HEK293 (cell line): Measurements from ENCODE around the gene FUT3.

Experiments used
- CTCF ChIA-PET: fragments of 350-600 bp; formaldehyde crosslinking; extraction: SDS; loops from one replicate; lab custom pipeline; 2021; ENCODE audit warnings: antibody characterized with exemption; lab: Yijun Ruan, JAX
- POLR2A ChIA-PET: fragments of 300-600 bp; formaldehyde crosslinking; extraction: SDS; loops from one replicate; lab custom pipeline; 2020; ENCODE audit warnings: antibody characterized with exemption, inconsistent platforms; lab: Yijun Ruan, JAX
- H3K27ac ChIP-seq: fragments of 200-500 bp; sonication (Bioruptor generic); 2 replicates; pipeline ENCODE4 v1.5.1; 2014; ENCODE audit warnings: low read depth, low read length, control low read depth, inconsistent platforms; ENCODE audit errors: extremely low read depth
- H3K36me3 ChIP-seq, 2 experiments: fragments of 200-500 bp in 1 of 2; sonication (Bioruptor generic) in 1 of 2; 1 replicate in 1 of 2; 2 replicates in 1 of 2; pipeline ENCODE4 v1.5.1; 2014 to 2017; ENCODE audit warnings: inconsistent platforms in 2 of 2, low read length in 2 of 2; ENCODE audit not compliant: control insufficient read depth in 2 of 2, insufficient read depth in 1 of 2
- H3K4me1 ChIP-seq: fragments of 200-500 bp; sonication (Bioruptor generic); 2 replicates; pipeline ENCODE4 v1.5.1; 2014; ENCODE audit warnings: mild to moderate bottlenecking, low read length, inconsistent platforms; ENCODE audit not compliant: control insufficient read depth, insufficient read depth
- H3K4me3 ChIP-seq: 2 replicates; pipeline ENCODE4 v1.5.1; 2011; ENCODE audit warnings: low read depth, mild to moderate bottlenecking, control low read depth, low read length, moderate library complexity
- H3K9me3 ChIP-seq: fragments of 200-500 bp; sonication (Bioruptor generic); 2 replicates; pipeline ENCODE4 v1.5.1; 2014; ENCODE audit warnings: low read depth, low read length, inconsistent platforms; ENCODE audit not compliant: control insufficient read depth, insufficient read depth
- KLF8 ChIP-seq: fragments of 450-650 bp; formaldehyde crosslinking; IDR thresholded peaks from 2 replicates; pipeline ENCODE4 v1.5.1; 2016; ENCODE audit warnings: missing biosample characterization, missing genetic modification characterization
- MZF1 ChIP-seq: fragments of 450-650 bp; formaldehyde crosslinking; IDR thresholded peaks from 2 replicates; pipeline ENCODE4 v1.5.1; 2017; ENCODE audit warnings: missing biosample characterization, missing genetic modification characterization, borderline replicate concordance
- OSR2 ChIP-seq: fragments of 450-650 bp; formaldehyde crosslinking; IDR thresholded peaks from 2 replicates; pipeline ENCODE4 v1.5.1; 2016; ENCODE audit warnings: missing biosample characterization, missing genetic modification characterization
- SCRT1 ChIP-seq: fragments of 450-650 bp; formaldehyde crosslinking; IDR thresholded peaks from 2 replicates; pipeline ENCODE4 v1.5.1; 2016; ENCODE audit warnings: missing biosample characterization, missing genetic modification characterization, borderline replicate concordance
- SP2 ChIP-seq: fragments of 450-650 bp; formaldehyde crosslinking; IDR thresholded peaks from 2 replicates; pipeline ENCODE4 v1.5.1; 2016; ENCODE audit warnings: missing biosample characterization, missing genetic modification characterization
- ZBTB20 ChIP-seq: fragments of 450-650 bp; formaldehyde crosslinking; IDR thresholded peaks from 2 replicates; pipeline ENCODE4 v1.5.1; 2016; ENCODE audit warnings: missing biosample characterization, missing genetic modification characterization
- ZFHX2 ChIP-seq: fragments of 450-650 bp; formaldehyde crosslinking; conservative IDR thresholded peaks from 2 replicates; pipeline ENCODE4 v1.5.1; 2016; ENCODE audit warnings: missing biosample characterization, missing genetic modification characterization
- ZFP41 ChIP-seq: fragments of 450-650 bp; formaldehyde crosslinking; IDR thresholded peaks from 2 replicates; pipeline ENCODE4 v1.5.1; 2016; ENCODE audit warnings: missing biosample characterization, missing genetic modification characterization, borderline replicate concordance
- ZIC2 ChIP-seq: fragments of 450-650 bp; formaldehyde crosslinking; IDR thresholded peaks from 2 replicates; pipeline ENCODE4 v1.5.1; 2016; ENCODE audit warnings: missing biosample characterization, missing genetic modification characterization
- ZNF112 ChIP-seq: fragments of 450-650 bp; formaldehyde crosslinking; IDR thresholded peaks from 2 replicates; pipeline ENCODE4 v1.5.0; 2017; ENCODE audit warnings: missing biosample characterization, missing genetic modification characterization
- ZNF16 ChIP-seq: fragments of 450-650 bp; formaldehyde crosslinking; IDR thresholded peaks from 2 replicates; pipeline ENCODE4 v1.5.1; 2016; ENCODE audit warnings: low read depth, missing biosample characterization, missing genetic modification characterization
- ZNF169 ChIP-seq: fragments of 450-650 bp; formaldehyde crosslinking; IDR thresholded peaks from 2 replicates; pipeline ENCODE4 v1.5.1; 2016; ENCODE audit warnings: missing biosample characterization, missing genetic modification characterization
- ZNF202 ChIP-seq: fragments of 450-650 bp; formaldehyde crosslinking; IDR thresholded peaks from 2 replicates; pipeline ENCODE4 v1.5.1; 2016; ENCODE audit warnings: missing biosample characterization, missing genetic modification characterization, borderline replicate concordance
- ZNF24 ChIP-seq: fragments of 450-650 bp; formaldehyde crosslinking; IDR thresholded peaks from 2 replicates; pipeline ENCODE4 v1.5.1; 2016; ENCODE audit warnings: missing biosample characterization, missing genetic modification characterization
- ZNF324 ChIP-seq: fragments of 450-650 bp; formaldehyde crosslinking; IDR thresholded peaks from 2 replicates; pipeline ENCODE4 v1.5.1; 2016; ENCODE audit warnings: missing biosample characterization, missing genetic modification characterization
- ZNF335 ChIP-seq: fragments of 450-650 bp; formaldehyde crosslinking; conservative IDR thresholded peaks from 2 replicates; pipeline ENCODE4 v1.5.1; 2016; ENCODE audit warnings: missing biosample characterization, missing genetic modification characterization
- ZNF529 ChIP-seq: fragments of 450-650 bp; formaldehyde crosslinking; IDR thresholded peaks from 2 replicates; pipeline ENCODE4 v1.5.1; 2017; ENCODE audit warnings: missing genetic modification characterization, missing biosample characterization; ENCODE audit not compliant: insufficient replicate concordance
- ZNF549 ChIP-seq: fragments of 450-650 bp; IDR thresholded peaks from 2 replicates; pipeline ENCODE4 v1.5.1; 2018; ENCODE audit warnings: missing biosample characterization, missing genetic modification characterization, mild to moderate bottlenecking, inconsistent platforms, moderate library complexity
- ZNF571 ChIP-seq: fragments of 450-650 bp; formaldehyde crosslinking; IDR thresholded peaks from 2 replicates; pipeline ENCODE4 v1.5.0; 2017; ENCODE audit warnings: missing biosample characterization, missing genetic modification characterization
- ZNF585B ChIP-seq: fragments of 450-650 bp; formaldehyde crosslinking; IDR thresholded peaks from 2 replicates; pipeline ENCODE4 v1.5.1; 2016; ENCODE audit warnings: missing biosample characterization, missing genetic modification characterization
- ZNF701 ChIP-seq: fragments of 450-650 bp; formaldehyde crosslinking; IDR thresholded peaks from 2 replicates; pipeline ENCODE4 v1.5.1; 2016; ENCODE audit warnings: missing biosample characterization, missing genetic modification characterization
- ZNF707 ChIP-seq: fragments of 450-650 bp; formaldehyde crosslinking; IDR thresholded peaks from 2 replicates; pipeline ENCODE4 v1.5.1; 2016; ENCODE audit warnings: missing biosample characterization, missing genetic modification characterization
- ZNF830 ChIP-seq: fragments of 450-650 bp; IDR thresholded peaks from 2 replicates; pipeline ENCODE4 v1.5.0; 2018; ENCODE audit warnings: missing biosample characterization, missing genetic modification characterization, low read depth, mild to moderate bottlenecking, moderate library complexity
- ZSCAN16 ChIP-seq: fragments of 450-650 bp; formaldehyde crosslinking; IDR thresholded peaks from 2 replicates; pipeline ENCODE4 v1.5.1; 2016; ENCODE audit warnings: missing biosample characterization, missing genetic modification characterization
- TF ChIP-seq, protein P1 (sequence below): fragments of 450-650 bp; formaldehyde crosslinking; IDR thresholded peaks from 2 replicates; pipeline ENCODE4 v1.5.1; 2016; ENCODE audit warnings: missing biosample characterization, missing genetic modification characterization
- TF ChIP-seq, protein P2 (sequence below): fragments of 450-650 bp; formaldehyde crosslinking; IDR thresholded peaks from 2 replicates; pipeline ENCODE4 v1.5.0; 2017; ENCODE audit warnings: missing biosample characterization, missing genetic modification characterization, borderline replicate concordance
- TF ChIP-seq, protein P3 (sequence below): fragments of 450-650 bp; formaldehyde crosslinking; IDR thresholded peaks from 2 replicates; pipeline ENCODE4 v1.5.1; 2017; ENCODE audit warnings: missing biosample characterization, missing genetic modification characterization

The FUT3 gene

DNA sequence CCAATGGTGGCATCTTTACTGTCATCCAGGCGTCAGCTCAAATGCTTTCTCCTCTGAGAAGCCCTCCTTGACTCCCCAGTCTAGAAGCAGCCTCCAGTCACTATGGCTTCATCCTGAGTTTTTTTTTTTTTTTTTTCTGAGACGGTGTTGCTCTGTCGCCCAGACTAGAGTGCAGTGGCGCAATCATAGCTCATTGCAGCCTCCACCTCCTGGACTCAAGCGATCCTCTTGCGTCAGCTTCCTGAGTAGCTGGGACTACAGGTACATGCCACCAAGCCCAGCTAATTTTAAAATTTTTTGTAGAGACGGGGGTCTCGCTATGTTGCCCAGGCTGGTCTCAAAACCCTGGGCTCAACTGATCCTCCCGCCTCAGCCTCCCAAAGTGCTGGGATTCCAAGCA is 42.2 kb downstream of the FUT3 start:
- CTCF ChIA-PET = interaction anchor here (0.6 to 1.2 kb wide), 5 partner anchors 16 to 134 kb away, joined by 3 to 6 read pairs (median 4); no protein-coding TSS in a partner anchor
- no peaks in the 10 kb centered on the region for H3K36me3 ChIP-seq
- POLR2A ChIA-PET = interaction anchor here (0.6 to 1.2 kb wide), 3 partner anchors 19 to 602 kb away, joined by 3 to 5 read pairs (median 4); partner anchors contain the start of gene NDUFA11

DNA sequence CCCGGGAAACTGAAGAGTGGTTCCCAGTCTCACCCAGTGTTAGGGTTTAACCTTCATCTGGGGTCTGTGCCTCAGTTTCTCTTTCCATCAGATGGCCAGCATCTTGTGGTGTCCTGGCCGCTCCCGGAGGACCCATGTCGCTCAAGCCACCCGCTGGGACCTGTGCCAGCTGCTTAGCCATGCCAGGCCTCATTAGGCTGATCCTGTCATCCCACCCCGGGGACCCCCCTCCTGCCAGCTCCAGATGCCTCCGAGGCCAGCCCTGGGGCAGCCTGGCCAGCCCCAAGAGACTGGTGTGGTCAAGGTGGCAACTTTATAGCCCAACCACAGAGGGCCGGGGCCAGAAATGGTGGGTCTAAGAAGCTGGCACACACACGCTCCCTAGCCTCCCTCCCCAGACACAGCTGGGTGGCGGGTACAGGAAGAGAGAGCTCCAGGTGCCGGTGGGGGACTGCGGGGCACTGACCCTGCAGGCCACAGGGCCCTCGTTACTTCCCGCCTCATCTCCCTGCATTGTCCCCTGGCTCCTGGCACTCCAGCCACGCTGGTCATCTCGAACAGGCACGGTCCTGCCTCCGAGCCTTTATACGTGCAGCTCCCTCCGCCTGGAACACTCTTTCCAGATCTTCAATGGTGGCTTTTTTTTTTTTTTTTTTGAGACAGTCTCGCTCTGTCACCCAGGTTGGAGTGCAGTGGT is 43.0 kb downstream of the FUT3 start:
- Histone ChIP-seq H3K9me3 (no peaks in the 10 kb centered on the region), H3K4me1 (peaks cover 3% of the 10 kb centered on the region; the same call in 1 of the 2 replicates), H3K36me3 (no peaks in the 10 kb centered on the region), H3K4me3 (no peak overlapping the region), H3K27ac (no peak overlapping the region)
- CTCF ChIA-PET = interaction anchor here (0.7 to 1.6 kb wide), 6 partner anchors 17 to 85 kb away, joined by 3 to 5 read pairs (median 4); no protein-coding TSS in a partner anchor
- TF ChIP-seq KLF8 (tag by site-specific recombination) (no peak), ZNF571 (tag by site-specific recombination) (no peak), ZNF830 (tag by site-specific recombination) (no peak), ZFHX2 (tag by site-specific recombination) (no peak), ZNF324 (tag by site-specific recombination) (no peak), ZNF549 (tag by site-specific recombination) (no peak), SP2 (tag by site-specific recombination) (no peak), ZNF707 (tag by site-specific recombination) (no peak), ZNF24 (no peak)
- TF ChIP-seq, protein P1, sequence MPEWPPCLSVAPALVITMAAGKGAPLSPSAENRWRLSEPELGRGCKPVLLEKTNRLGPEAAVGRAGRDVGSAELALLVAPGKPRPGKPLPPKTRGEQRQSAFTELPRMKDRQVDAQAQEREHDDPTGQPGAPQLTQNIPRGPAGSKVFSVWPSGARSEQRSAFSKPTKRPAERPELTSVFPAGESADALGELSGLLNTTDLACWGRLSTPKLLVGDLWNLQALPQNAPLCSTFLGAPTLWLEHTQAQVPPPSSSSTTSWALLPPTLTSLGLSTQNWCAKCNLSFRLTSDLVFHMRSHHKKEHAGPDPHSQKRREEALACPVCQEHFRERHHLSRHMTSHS = no peak
- POLR2A ChIA-PET = interaction anchor here (0.6 to 1.2 kb wide), 4 partner anchors 20 to 1608 kb away, joined by 3 to 5 read pairs (median 4); partner anchors contain the start of gene NDUFA11

More for the DNA sequence above, 42.2 kb downstream of the FUT3 start:
- Histone ChIP-seq H3K27ac (no peak overlapping the region), H3K9me3 (no peaks in the 10 kb centered on the region), H3K4me3 (no peak overlapping the region), H3K4me1 (0 out of 2 replicates have a peak, but pooled peaks cover 3% of the 10 kb centered on the region)
- TF ChIP-seq ZNF701 (tag by site-specific recombination) (no peak), ZBTB20 (tag by site-specific recombination) (no peak), SCRT1 (no peak), OSR2 (no peak), ZNF112 (tag by site-specific recombination) (no peak), MZF1 (tag by site-specific recombination) (no peak), ZNF585B (tag by site-specific recombination) (no peak), ZNF335 (tag by site-specific recombination) (no peak), ZIC2 (tag by site-specific recombination) (no peak), ZNF16 (no peak), ZNF529 (tag by site-specific recombination) (no peak), ZSCAN16 (tag by site-specific recombination) (no peak), ZNF169 (no peak), ZFP41 (tag by site-specific recombination) (no peak), ZNF202 (tag by site-specific recombination) (no peak)
- TF ChIP-seq, protein P2, sequence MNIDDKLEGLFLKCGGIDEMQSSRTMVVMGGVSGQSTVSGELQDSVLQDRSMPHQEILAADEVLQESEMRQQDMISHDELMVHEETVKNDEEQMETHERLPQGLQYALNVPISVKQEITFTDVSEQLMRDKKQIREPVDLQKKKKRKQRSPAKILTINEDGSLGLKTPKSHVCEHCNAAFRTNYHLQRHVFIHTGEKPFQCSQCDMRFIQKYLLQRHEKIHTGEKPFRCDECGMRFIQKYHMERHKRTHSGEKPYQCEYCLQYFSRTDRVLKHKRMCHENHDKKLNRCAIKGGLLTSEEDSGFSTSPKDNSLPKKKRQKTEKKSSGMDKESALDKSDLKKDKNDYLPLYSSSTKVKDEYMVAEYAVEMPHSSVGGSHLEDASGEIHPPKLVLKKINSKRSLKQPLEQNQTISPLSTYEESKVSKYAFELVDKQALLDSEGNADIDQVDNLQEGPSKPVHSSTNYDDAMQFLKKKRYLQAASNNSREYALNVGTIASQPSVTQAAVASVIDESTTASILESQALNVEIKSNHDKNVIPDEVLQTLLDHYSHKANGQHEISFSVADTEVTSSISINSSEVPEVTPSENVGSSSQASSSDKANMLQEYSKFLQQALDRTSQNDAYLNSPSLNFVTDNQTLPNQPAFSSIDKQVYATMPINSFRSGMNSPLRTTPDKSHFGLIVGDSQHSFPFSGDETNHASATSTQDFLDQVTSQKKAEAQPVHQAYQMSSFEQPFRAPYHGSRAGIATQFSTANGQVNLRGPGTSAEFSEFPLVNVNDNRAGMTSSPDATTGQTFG (tag by site-specific recombination) = no peak
- TF ChIP-seq, protein P3, sequence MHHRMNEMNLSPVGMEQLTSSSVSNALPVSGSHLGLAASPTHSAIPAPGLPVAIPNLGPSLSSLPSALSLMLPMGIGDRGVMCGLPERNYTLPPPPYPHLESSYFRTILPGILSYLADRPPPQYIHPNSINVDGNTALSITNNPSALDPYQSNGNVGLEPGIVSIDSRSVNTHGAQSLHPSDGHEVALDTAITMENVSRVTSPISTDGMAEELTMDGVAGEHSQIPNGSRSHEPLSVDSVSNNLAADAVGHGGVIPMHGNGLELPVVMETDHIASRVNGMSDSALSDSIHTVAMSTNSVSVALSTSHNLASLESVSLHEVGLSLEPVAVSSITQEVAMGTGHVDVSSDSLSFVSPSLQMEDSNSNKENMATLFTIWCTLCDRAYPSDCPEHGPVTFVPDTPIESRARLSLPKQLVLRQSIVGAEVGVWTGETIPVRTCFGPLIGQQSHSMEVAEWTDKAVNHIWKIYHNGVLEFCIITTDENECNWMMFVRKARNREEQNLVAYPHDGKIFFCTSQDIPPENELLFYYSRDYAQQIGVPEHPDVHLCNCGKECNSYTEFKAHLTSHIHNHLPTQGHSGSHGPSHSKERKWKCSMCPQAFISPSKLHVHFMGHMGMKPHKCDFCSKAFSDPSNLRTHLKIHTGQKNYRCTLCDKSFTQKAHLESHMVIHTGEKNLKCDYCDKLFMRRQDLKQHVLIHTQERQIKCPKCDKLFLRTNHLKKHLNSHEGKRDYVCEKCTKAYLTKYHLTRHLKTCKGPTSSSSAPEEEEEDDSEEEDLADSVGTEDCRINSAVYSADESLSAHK (tag by site-specific recombination) = no peak
